Measurements from ENCODE around the gene BAG5. TPM values are rescaled to one million over a fixed set of nuclear protein-coding genes. Genes with fewer than 3 reads are reported as not detected.

The BAG5 gene, protein sequence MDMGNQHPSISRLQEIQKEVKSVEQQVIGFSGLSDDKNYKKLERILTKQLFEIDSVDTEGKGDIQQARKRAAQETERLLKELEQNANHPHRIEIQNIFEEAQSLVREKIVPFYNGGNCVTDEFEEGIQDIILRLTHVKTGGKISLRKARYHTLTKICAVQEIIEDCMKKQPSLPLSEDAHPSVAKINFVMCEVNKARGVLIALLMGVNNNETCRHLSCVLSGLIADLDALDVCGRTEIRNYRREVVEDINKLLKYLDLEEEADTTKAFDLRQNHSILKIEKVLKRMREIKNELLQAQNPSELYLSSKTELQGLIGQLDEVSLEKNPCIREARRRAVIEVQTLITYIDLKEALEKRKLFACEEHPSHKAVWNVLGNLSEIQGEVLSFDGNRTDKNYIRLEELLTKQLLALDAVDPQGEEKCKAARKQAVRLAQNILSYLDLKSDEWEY
- total RNA-seq: 29.3 and 43.3 TPM in 2 replicates

DNA sequence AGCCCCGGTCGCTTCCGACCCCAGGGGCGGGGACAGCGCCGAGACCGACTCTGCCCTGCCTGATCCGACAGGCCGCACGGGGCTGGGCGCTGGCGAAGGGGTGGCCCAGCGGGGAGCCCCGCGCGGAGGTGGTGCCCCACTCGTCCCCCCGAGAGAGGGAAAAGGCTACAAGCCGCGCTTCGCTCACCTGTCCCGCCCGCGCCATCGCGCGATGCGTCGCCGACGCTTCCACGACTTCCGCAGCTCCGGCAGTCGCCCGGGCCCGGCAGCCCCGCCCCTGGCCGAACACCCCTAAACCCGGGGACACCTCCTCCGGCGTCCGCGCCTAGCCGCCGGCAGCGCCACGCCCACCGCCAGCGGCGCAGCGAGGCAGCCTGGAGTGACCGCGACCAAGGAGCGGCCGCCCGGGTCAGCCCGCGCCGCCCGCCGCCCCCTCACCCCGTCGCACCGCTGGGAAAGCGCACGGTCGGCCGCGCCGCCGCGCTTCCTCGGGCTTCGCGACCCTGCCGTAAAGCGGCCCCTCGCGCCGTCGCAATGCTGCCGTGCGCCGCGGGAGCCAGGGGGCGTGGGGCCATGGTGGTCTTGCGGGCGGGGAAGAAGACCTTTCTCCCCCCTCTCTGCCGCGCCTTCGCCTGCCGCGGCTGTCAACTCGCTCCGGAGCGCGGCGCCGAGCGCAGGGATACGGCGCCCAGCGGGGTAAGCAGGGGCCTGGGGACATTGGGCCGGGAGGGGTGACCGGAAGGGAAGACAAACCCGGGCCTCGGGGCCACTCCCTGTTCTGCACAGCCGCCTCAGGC is at the start of gene BAG5, which contains the start of gene COA8:
Gene BAG5 (minus strand): TSS at position 229 of the 797 bp plus-strand sequence. CDS start 1,493 bp downstream, outside the sequence.
Gene COA8 (plus strand): TSS at position 532 of the 797 bp plus-strand sequence. CDS start 42 bp downstream, at position 574.

DNA sequence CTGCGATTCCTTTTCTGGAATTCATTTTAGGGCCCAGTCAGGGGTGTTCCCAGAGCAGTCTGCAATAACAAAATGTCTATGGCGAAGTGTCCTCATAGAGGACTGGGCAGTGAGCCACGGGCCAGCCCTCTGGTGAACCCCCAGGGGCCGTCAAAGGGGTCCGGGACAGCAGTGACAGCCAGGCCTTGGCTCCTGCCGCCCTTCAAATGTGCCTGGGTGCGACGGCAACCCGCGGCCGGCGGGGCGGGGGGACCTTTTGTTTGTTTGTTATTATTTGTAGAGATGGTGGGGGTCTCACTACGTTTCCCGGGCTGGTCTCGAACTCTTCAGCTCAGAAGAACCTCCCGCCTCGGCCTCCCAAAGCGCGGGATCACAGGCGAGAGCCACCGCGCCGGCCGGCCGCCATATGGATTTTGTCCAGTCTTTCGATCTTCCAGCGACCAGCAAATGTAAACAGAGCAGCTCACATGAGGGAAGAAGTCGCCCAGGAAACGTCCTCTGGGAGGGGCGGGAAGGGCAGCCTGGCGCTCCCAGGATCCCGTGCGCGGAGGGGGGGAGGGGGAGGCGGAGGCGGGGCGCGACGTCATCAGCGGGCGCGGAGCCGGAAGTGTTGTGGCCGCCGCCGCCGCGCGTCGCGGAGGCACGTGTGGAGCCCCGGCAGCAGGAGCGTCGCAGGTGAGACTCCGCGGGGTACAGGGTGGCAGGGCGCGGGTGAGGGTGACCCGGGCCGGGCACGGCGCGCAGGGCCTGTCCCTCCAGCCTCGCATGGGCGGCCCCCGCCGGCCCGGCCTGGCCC is 33.7 kb downstream of the BAG5 start, which contains the start of gene TRMT61A:
Gene TRMT61A (plus strand): TSS at position 610 of the 796 bp plus-strand sequence. CDS start 783 bp downstream, outside the sequence.

DNA sequence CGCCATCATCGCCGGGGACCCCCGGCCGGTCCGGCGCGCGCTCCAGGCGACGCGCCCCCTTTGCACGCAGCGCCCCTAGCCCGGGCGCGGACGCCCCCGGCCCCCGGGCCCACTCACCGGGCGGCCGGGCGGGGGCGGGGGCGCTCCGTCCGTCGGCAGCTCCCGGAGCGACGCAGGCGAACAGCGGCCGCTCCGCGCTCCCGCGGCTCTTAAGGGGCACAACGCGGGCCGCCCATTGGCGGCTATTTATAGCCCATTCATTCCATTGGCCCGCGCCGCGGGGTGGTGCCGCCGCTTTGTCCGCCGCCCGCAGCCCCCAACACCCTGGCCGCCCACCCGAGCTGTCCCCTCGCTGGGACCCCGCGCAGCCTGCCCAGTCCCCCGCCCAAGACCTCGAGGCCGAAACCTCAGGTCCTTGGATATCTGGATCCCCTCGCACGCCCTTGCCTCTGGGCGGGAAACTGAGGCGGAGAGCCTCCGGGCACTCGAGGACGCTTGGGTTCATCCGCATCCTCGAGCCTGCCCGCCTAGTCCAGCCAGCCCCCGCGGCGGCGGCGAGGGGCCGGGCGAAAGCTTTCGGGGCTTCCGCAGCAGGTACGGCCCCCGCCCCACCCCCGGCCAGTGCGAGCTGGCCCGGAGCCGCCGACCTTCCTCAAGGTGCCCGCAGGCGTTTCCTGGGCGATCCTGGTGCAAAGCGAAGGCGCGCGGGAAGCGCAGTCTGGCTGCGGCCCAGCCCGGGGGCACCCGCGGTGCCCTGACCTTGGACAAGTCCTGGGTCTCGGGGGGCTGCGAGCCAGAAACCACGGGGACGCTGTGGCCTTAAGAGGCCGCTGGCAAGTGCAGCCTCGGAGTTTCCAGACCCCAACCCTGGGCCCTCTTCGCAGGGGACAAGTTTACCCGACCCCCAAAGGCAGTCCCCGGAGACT is 39.5 kb downstream of the BAG5 start, which contains the start of gene CKB:
Gene CKB (minus strand): TSS at position 182 of the 926 bp plus-strand sequence. CDS start 337 bp downstream, outside the sequence.

Other genes with a start within 250 kb of the BAG5 start
- gene EIF5, start 228.4 kb downstream of the BAG5 start, total RNA-seq: 142 and 186 TPM in 2 replicates
- 69.2 and 69.9 TPM in 2 replicates for gene MARK3, start 177.2 kb downstream of the BAG5 start, total RNA-seq
- 14.4 and 24.3 TPM in 2 replicates for gene CKB, start 39.8 kb downstream of the BAG5 start, total RNA-seq
- gene TRMT61A, start 33.5 kb downstream of the BAG5 start, total RNA-seq: 6.5 and 11.1 TPM in 2 replicates
- 22.8 and 28.0 TPM in 2 replicates for gene COA8, start 303 bp upstream of the BAG5 start, total RNA-seq
- gene KLC1, start 66.6 kb upstream of the BAG5 start, total RNA-seq: 230 and 231 TPM in 2 replicates
- gene XRCC3, start 152.8 kb upstream of the BAG5 start, total RNA-seq: 2.8 and 23.4 TPM in 2 replicates
- 47.1 and 55.0 TPM in 2 replicates for gene ZFYVE21, start 153.2 kb upstream of the BAG5 start, total RNA-seq